SK-N-SH (cell line): ENCODE data around the gene PHYKPL.

ENCODE experiments used
- CHD2 ChIP-seq: fragments of 150-350 bp; IDR thresholded peaks from 2 replicates; pipeline ENCODE4 v1.6.1; 2018; ENCODE audit warnings: low read length; ENCODE audit not compliant: partially characterized antibody
- CTCF ChIP-seq: fragments of 200-600 bp; sonication (generic); IDR thresholded peaks from 2 replicates; pipeline ENCODE4 v1.6.1; 2017; ENCODE audit warnings: antibody characterized with exemption, mild to moderate bottlenecking, moderate library complexity
- EP300 ChIP-seq, 2 experiments: IDR thresholded peaks; 2 replicates each; pipeline versions ENCODE4 v1.4.0 to v1.6.1; 2012; ENCODE audit warnings: borderline replicate concordance in 1 of 2, low read depth in 1 of 2, low read length in 1 of 2
- EZH2phosphoT487 ChIP-seq: fragments of 200-600 bp; sonication (generic); IDR thresholded peaks from 2 replicates; pipeline ENCODE4 v1.6.1; 2017; ENCODE audit warnings: low read depth, mixed run types, mild to moderate bottlenecking, antibody characterized with exemption, moderate library complexity, borderline replicate concordance
- FOXM1 ChIP-seq: IDR thresholded peaks from 2 replicates; pipeline ENCODE4 v1.4.0; 2012; ENCODE audit warnings: low read depth, mild to moderate bottlenecking
- GATA2 ChIP-seq: sonication (generic); formaldehyde crosslinking; IDR thresholded peaks from 2 replicates; pipeline ENCODE4 v1.5.0; 2020; ENCODE audit warnings: mild to moderate bottlenecking, missing genetic modification reagents
- IRF3 ChIP-seq: fragments of 150-350 bp; IDR thresholded peaks from 2 replicates; pipeline ENCODE4 v1.6.1; 2016; ENCODE audit warnings: mild to moderate bottlenecking, low read depth, low read length
- JUND ChIP-seq: IDR thresholded peaks from 2 replicates; pipeline ENCODE4 v1.4.0; 2012
- MEF2A ChIP-seq: IDR thresholded peaks from 2 replicates; pipeline ENCODE4 v1.4.0; 2012; ENCODE audit warnings: low read depth, borderline replicate concordance
- MXI1 ChIP-seq: IDR thresholded peaks from 2 replicates; pipeline ENCODE4 v1.6.1; 2012; ENCODE audit warnings: mild to moderate bottlenecking, low read depth, low read length, improper control_type of control experiment
- POLR2AphosphoS5 ChIP-seq: IDR thresholded peaks from 2 replicates; pipeline ENCODE4 v1.6.1; 2012; ENCODE audit warnings: low read depth, low read length
- RFX5 ChIP-seq: IDR thresholded peaks from 2 replicates; pipeline ENCODE4 v1.6.1; 2012; ENCODE audit warnings: mild to moderate bottlenecking, improper control_type of control experiment, low read length
- TAF1 ChIP-seq: IDR thresholded peaks from 2 replicates; pipeline ENCODE4 v1.6.1; 2012; ENCODE audit warnings: low read depth, mild to moderate bottlenecking, low read length, moderate library complexity, borderline replicate concordance
- YY1 ChIP-seq: IDR thresholded peaks from 2 replicates; pipeline ENCODE4 v1.4.0; 2012; ENCODE audit warnings: low read depth, mild to moderate bottlenecking

GRCh38 chr5:178186427-178186826 is 46.2 kb downstream of the PHYKPL start:
- TF ChIP-seq CTCF (no peak), CHD2 (no peak), FOXM1 (no peak), EZH2phosphoT487 (no peak), EP300 (IDR thresholded peaks at IDR 0.05; ENCODE audit: borderline replicate concordance in 1 of 2, low read depth in 1 of 2, low read length in 1 of 2) (no peak), MEF2A (no peak), GATA2 (CRISPR knock-in tag) (peak; percentile 43; the same call in 1 of the 2 replicates), POLR2AphosphoS5 (no peak), TAF1 (no peak), JUND (no peak), IRF3 (no peak), RFX5 (no peak), MXI1 (no peak), YY1 (no peak)
